ENCODE measurements around the gene FLVCR2. TPM values are rescaled to one million over a fixed set of nuclear protein-coding genes. Genes with fewer than 3 reads are reported as not detected.

FLVCR2 gene
- total and polyA plus RNA-seq, 2 experiments from 2014 or later, result 0.33 TPM; not detected in 1

- Histone ChIP-seq H3K4me1 (ENCODE audit: insufficient read depth) (no peaks in the 10 kb centered on the region), H3K9me3 (ENCODE audit: low read depth) (no peaks in the 10 kb centered on the region), H2AFZ (no peak overlapping the region), H3K9me2 (ENCODE audit: insufficient read depth) (no peaks in the 10 kb centered on the region), H3K79me2 (ENCODE audit: insufficient read depth) (no peaks in the 10 kb centered on the region), H3K27me3 (replicated peaks; ENCODE audit: insufficient read depth) (peaks cover 10% of the 10 kb centered on the region), H3K4me3 (no peak overlapping the region), H3K36me3 (ENCODE audit: low read depth) (no peaks in the 10 kb centered on the region), H3K27ac (no peak overlapping the region), H4K20me1 (ENCODE audit: insufficient read depth) (no peaks in the 10 kb centered on the region), H3K4me2 (ENCODE audit: unreplicated experiment) (no peak overlapping the region), H3F3A (ENCODE audit: insufficient read depth) (no peaks in the 10 kb centered on the region), H3K9ac (no peak overlapping the region)
- in situ Hi-C loops (cut with MboI), result no loop called here
- no peak for DNase-seq
- TF ChIP-seq EZH2phosphoT487 (IDR thresholded peaks at IDR 0.05; ENCODE audit: insufficient read depth, low read depth) (no peak), EZH2 (IDR thresholded peaks at IDR 0.05; ENCODE audit: insufficient read depth, poor library complexity, severe bottlenecking) (no peak)
- 56 to 58% methylated on average over 4 of the region's 4 CpGs for WGBS, 2 experiments (ENCODE audit: low coverage in 1 of 2, low lambda C conversion rate in 2 of 2, missing lambda C conversion rate in 2 of 2)
Observed at GRCh38 chr14:75609116-75609515, 30.7 kb downstream of the FLVCR2 start.

DNA sequence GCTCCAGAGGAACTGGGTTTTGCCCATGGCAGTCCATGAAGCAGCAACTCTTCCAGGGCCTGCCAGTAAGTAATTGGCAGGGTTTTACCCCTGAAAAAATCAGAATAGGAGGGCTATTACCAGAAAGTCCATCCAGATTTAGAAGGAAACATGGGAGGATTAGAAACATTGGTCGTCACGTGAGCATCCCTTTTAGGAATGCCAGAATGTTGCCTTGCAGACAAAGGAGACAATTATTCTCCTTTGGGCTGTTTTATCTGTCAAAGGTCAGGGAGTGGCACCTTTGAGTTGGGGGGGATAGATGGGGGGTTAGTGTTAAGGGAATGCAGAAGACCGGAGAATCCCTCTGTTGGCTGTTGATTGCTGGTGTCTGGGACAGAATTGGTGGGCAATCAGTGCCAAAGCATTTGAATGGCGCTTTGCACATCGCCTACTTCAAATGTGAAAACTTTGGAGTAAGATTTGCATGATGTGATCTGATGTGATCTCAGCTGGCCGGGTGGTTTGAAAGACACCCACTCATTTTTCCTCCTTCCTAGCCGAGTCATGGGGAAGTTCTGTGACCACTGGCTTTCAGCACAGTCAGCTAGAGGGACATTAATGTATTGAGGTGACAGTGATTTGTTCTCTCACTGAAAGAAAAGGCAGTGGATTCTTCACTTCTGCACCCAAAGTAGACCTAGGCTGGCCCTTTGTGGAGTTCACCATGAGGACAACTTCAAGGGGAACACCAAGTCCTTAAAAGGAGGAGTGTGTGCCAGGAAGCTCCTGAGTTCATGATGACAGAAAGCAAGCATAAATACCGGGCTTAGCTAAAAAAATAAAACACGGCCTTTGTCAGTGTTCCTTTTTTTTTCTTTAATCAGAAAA lies 31.4 kb downstream of the FLVCR2 start:
- in situ Hi-C loops (cut with MboI), result no loop called here
- peak; percentile 27 for DNase-seq
- no peak overlapping the region for H3K9ac ChIP-seq

GRCh38 chr14:75610834-75611233 lies 32.4 kb downstream of the FLVCR2 start:
- no peaks in the 10 kb centered on the region for H4K20me1 ChIP-seq (ENCODE audit: insufficient read depth)
- no peaks in the 10 kb centered on the region for H3F3A ChIP-seq (ENCODE audit: insufficient read depth)
- 48 to 52% methylated on average over 4 of the region's 4 CpGs for WGBS, 2 experiments (ENCODE audit: low coverage in 1 of 2, low lambda C conversion rate in 2 of 2, missing lambda C conversion rate in 2 of 2)
- H3K9me3 ChIP-seq (ENCODE audit: low read depth), result no peaks in the 10 kb centered on the region
- no peaks in the 10 kb centered on the region for H3K79me2 ChIP-seq (ENCODE audit: insufficient read depth)
- H3K4me1 ChIP-seq (ENCODE audit: insufficient read depth), result no peaks in the 10 kb centered on the region
- peaks cover 10% of the 10 kb centered on the region for H3K27me3 ChIP-seq (replicated peaks; ENCODE audit: insufficient read depth)
- no peak overlapping the region for H3K27ac ChIP-seq
- H2AFZ ChIP-seq, result no peak overlapping the region
- no peaks in the 10 kb centered on the region for H3K36me3 ChIP-seq (ENCODE audit: low read depth)
- DNase-seq, result peak; percentile 4
- no peak overlapping the region for H3K4me2 ChIP-seq (ENCODE audit: unreplicated experiment)
- no peaks in the 10 kb centered on the region for H3K9me2 ChIP-seq (ENCODE audit: insufficient read depth)
- H3K4me3 ChIP-seq, result no peak overlapping the region
- H3K9ac ChIP-seq, result no peak overlapping the region
- TF ChIP-seq EZH2 (IDR thresholded peaks at IDR 0.05; ENCODE audit: insufficient read depth, poor library complexity, severe bottlenecking) (no peak), EZH2phosphoT487 (IDR thresholded peaks at IDR 0.05; ENCODE audit: insufficient read depth, low read depth) (no peak)
- in situ Hi-C loops (cut with MboI), result no loop called here

More for the DNA sequence above, 31.4 kb downstream of the FLVCR2 start:
- WGBS, 2 experiments (ENCODE audit: low coverage in 1 of 2, low lambda C conversion rate in 2 of 2, missing lambda C conversion rate in 2 of 2), result 15 to 24% methylated on average over 9 of the region's 9 CpGs
- Histone ChIP-seq H3K36me3 (ENCODE audit: low read depth) (no peaks in the 10 kb centered on the region), H3K9me3 (ENCODE audit: low read depth) (no peaks in the 10 kb centered on the region), H3K9me2 (ENCODE audit: insufficient read depth) (no peaks in the 10 kb centered on the region), H3K4me3 (no peak overlapping the region), H3K27ac (no peak overlapping the region), H3K79me2 (ENCODE audit: insufficient read depth) (no peaks in the 10 kb centered on the region), H2AFZ (no peak overlapping the region), H4K20me1 (ENCODE audit: insufficient read depth) (no peaks in the 10 kb centered on the region), H3F3A (ENCODE audit: insufficient read depth) (no peaks in the 10 kb centered on the region), H3K27me3 (replicated peaks; ENCODE audit: insufficient read depth) (peaks cover 10% of the 10 kb centered on the region), H3K4me1 (ENCODE audit: insufficient read depth) (no peaks in the 10 kb centered on the region), H3K4me2 (ENCODE audit: unreplicated experiment) (no peak overlapping the region)
- TF ChIP-seq EZH2phosphoT487 (IDR thresholded peaks at IDR 0.05; ENCODE audit: insufficient read depth, low read depth), result no peak
- TF ChIP-seq EZH2 (IDR thresholded peaks at IDR 0.05; ENCODE audit: insufficient read depth, poor library complexity, severe bottlenecking), result no peak

DNA sequence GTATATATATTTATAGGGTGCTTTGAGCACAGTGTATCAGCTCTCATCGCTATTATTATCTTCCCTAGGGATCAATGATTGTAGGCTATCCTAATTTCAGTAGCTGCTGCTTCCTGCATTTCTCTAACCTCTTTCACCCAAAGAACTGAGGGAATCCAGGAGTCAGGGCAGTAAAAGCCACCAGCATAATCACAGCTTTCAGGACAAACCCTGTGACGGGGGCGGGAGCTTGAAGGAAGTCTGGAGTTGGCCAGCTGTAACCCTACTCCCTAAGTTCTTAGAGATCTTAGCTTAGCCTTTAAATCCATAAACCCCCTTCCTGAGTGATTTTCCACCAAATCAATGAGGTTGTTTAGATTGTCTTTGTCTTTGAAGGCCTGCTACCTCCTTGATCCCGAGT lies 33.7 kb downstream of the FLVCR2 start:
- Histone ChIP-seq H3K9me3 (ENCODE audit: low read depth) (no peaks in the 10 kb centered on the region), H3K4me2 (ENCODE audit: unreplicated experiment) (no peak overlapping the region), H3K79me2 (ENCODE audit: insufficient read depth) (no peaks in the 10 kb centered on the region), H2AFZ (no peak overlapping the region), H3K9me2 (ENCODE audit: insufficient read depth) (no peaks in the 10 kb centered on the region), H3K36me3 (ENCODE audit: low read depth) (no peaks in the 10 kb centered on the region), H3K4me1 (ENCODE audit: insufficient read depth) (no peaks in the 10 kb centered on the region), H3K27ac (no peak overlapping the region), H3K9ac (no peak overlapping the region), H3K27me3 (replicated peaks; ENCODE audit: insufficient read depth) (peaks cover 10% of the 10 kb centered on the region), H3K4me3 (no peak overlapping the region), H4K20me1 (ENCODE audit: insufficient read depth) (no peaks in the 10 kb centered on the region), H3F3A (ENCODE audit: insufficient read depth) (no peaks in the 10 kb centered on the region)
- TF ChIP-seq EZH2 (IDR thresholded peaks at IDR 0.05; ENCODE audit: insufficient read depth, poor library complexity, severe bottlenecking) (no peak), EZH2phosphoT487 (IDR thresholded peaks at IDR 0.05; ENCODE audit: insufficient read depth, low read depth) (no peak)
- 63 to 64% methylated on average over 4 of the region's 4 CpGs for WGBS, 2 experiments (ENCODE audit: low coverage in 1 of 2, low lambda C conversion rate in 2 of 2, missing lambda C conversion rate in 2 of 2)
- in situ Hi-C loops (cut with MboI), result no loop called here
- DNase-seq, result no peak

Data from GM23248 (cell line).